ENCODE results near the gene ARFGEF2. TPM values are rescaled to one million over a fixed set of nuclear protein-coding genes. Genes with fewer than 3 reads are reported as not detected.

The ARFGEF2 gene
- total RNA-seq, 1 donor from 2014 or later: 16.6 TPM

DNA sequence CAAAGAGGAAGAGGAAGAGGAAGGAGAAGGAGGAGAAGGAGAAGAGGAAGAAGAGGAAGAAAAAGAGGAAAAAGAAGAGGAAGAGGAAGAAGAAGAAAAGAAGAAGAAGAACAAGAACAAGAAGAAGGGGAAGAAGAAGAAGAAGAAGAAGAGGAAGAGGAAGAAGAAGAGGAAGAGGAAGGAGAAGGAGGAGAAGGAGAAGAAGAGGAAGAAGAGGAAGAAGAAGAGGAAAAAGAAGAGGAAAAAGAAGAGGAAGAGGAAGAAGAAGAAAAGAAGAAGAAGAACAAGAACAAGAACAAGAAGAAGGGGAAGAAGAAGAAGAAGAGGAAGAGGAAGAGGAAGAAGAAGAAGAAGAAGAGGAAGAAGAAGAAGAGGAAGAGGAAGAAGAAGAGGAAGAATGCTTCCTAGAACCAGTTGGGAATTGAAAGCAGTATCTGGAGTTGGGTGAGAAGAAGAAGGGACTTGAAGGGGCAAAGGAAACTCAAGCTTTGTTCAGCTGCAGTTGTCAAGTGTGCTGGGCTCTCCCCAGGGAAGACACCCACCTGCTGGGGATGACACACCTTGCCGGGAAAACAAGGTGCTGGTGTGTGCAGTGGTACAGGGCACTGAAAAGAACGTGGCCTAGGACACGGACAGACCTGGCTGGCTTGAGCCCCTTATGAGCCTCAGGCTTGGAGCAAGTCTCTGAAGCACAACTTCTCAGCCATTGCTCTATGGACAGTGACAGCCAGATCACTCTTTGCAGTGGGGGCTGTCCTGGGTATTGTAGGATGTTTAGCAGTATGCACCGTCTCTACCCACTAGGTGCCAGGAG lies 30.1 kb upstream of the ARFGEF2 start:
- H3K9me3 Mint-ChIP-seq: no peaks in the 10 kb centered on the region
- H3K27ac Mint-ChIP-seq: no peak overlapping the region
- no peaks in the 10 kb centered on the region for H3K36me3 Mint-ChIP-seq

GRCh38 chr20:48892049-48892470 lies 29.5 kb upstream of the ARFGEF2 start:
- peaks cover 12% of the 10 kb centered on the region for H3K27me3 ChIP-seq
- no peak overlapping the region for H3K4me2 ChIP-seq
- H3F3A ChIP-seq (ENCODE audit: low read depth): no peaks in the 10 kb centered on the region
- H3K36me3 Mint-ChIP-seq: no peaks in the 10 kb centered on the region
- no peaks in the 10 kb centered on the region for H3K79me2 ChIP-seq (ENCODE audit: low read depth)
- H3K27ac ChIP-seq: no peak overlapping the region
- no peaks in the 10 kb centered on the region for H3K9me3 ChIP-seq (ENCODE audit: low read depth)
- H3K27me3 Mint-ChIP-seq (ENCODE audit: insufficient read depth, low read depth): peaks cover 10% of the 10 kb centered on the region
- H3K9me3 Mint-ChIP-seq: no peaks in the 10 kb centered on the region
- no peaks in the 10 kb centered on the region for H3K4me1 Mint-ChIP-seq
- TF ChIP-seq EZH2phosphoT487 (IDR thresholded peaks at IDR 0.05) (no peak), EZH2 (IDR thresholded peaks at IDR 0.05) (no peak)
- TF ChIP-seq, protein P1, sequence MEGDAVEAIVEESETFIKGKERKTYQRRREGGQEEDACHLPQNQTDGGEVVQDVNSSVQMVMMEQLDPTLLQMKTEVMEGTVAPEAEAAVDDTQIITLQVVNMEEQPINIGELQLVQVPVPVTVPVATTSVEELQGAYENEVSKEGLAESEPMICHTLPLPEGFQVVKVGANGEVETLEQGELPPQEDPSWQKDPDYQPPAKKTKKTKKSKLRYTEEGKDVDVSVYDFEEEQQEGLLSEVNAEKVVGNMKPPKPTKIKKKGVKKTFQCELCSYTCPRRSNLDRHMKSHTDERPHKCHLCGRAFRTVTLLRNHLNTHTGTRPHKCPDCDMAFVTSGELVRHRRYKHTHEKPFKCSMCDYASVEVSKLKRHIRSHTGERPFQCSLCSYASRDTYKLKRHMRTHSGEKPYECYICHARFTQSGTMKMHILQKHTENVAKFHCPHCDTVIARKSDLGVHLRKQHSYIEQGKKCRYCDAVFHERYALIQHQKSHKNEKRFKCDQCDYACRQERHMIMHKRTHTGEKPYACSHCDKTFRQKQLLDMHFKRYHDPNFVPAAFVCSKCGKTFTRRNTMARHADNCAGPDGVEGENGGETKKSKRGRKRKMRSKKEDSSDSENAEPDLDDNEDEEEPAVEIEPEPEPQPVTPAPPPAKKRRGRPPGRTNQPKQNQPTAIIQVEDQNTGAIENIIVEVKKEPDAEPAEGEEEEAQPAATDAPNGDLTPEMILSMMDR (IDR thresholded peaks at IDR 0.05): no peak
- no peaks in the 10 kb centered on the region for H3K4me1 ChIP-seq
- no peak overlapping the region for H3K4me3 ChIP-seq
- no peak overlapping the region for H3K4me3 Mint-ChIP-seq
- DNase-seq (ENCODE audit: low spot score): no peak
- H3K9ac ChIP-seq: no peak overlapping the region
- no peak overlapping the region for H2AFZ ChIP-seq (replicated peaks)
- no peak overlapping the region for H3K27ac Mint-ChIP-seq
- H3K36me3 ChIP-seq: no peaks in the 10 kb centered on the region
- H4K20me1 ChIP-seq (ENCODE audit: low read depth): no peaks in the 10 kb centered on the region

More for the DNA sequence above, 30.1 kb upstream of the ARFGEF2 start:
- no peak for DNase-seq (ENCODE audit: low spot score)
- no peaks in the 10 kb centered on the region for H3K4me1 ChIP-seq
- no peak overlapping the region for H3K27ac ChIP-seq
- peaks cover 12% of the 10 kb centered on the region for H3K27me3 ChIP-seq
- no peaks in the 10 kb centered on the region for H4K20me1 ChIP-seq (ENCODE audit: low read depth)
- no peaks in the 10 kb centered on the region for H3K9me3 ChIP-seq (ENCODE audit: low read depth)
- no peak overlapping the region for H3K4me3 ChIP-seq
- no peak overlapping the region for H3K4me3 Mint-ChIP-seq
- H3K4me1 Mint-ChIP-seq: no peaks in the 10 kb centered on the region
- H2AFZ ChIP-seq (replicated peaks): no peak overlapping the region
- H3K9ac ChIP-seq: no peak overlapping the region
- peaks cover 10% of the 10 kb centered on the region for H3K27me3 Mint-ChIP-seq (ENCODE audit: insufficient read depth, low read depth)
- H3K36me3 ChIP-seq: no peaks in the 10 kb centered on the region
- TF ChIP-seq EZH2 (IDR thresholded peaks at IDR 0.05) (no peak), EZH2phosphoT487 (IDR thresholded peaks at IDR 0.05) (no peak)
- TF ChIP-seq, protein P1 (IDR thresholded peaks at IDR 0.05): no peak
- H3K79me2 ChIP-seq (ENCODE audit: low read depth): no peaks in the 10 kb centered on the region
- no peaks in the 10 kb centered on the region for H3F3A ChIP-seq (ENCODE audit: low read depth)
- no peak overlapping the region for H3K4me2 ChIP-seq

DNA sequence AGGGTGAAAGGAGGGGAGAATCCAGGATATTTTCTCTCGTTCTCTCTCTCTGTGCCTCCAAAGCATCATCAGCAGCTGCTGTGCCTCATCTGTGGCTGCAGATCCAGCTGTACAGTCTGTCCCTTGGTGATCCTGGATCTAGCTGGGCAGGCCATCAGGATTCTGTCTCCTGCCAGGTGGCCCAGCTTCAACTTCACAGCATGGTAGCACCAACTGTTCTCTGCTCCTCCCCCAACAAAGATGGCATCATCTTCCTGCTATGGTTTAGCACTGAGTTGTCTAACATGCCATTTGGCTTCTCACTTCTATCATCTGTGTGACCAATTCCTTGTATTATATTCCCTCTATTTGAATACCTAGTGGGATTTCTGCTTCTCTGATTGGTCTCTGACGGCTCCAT lies 28.6 kb upstream of the ARFGEF2 start:
- DNase-seq (ENCODE audit: low spot score): no peak
- H3K27me3 ChIP-seq: peaks cover 12% of the 10 kb centered on the region
- H3K79me2 ChIP-seq (ENCODE audit: low read depth): no peaks in the 10 kb centered on the region
- no peak overlapping the region for H2AFZ ChIP-seq (replicated peaks)
- H3K36me3 ChIP-seq: no peaks in the 10 kb centered on the region
- H3K4me1 ChIP-seq: no peaks in the 10 kb centered on the region
- H3K9me3 ChIP-seq (ENCODE audit: low read depth): no peaks in the 10 kb centered on the region
- no peak overlapping the region for H3K4me3 ChIP-seq
- Mint-ChIP-seq H3K36me3 (no peaks in the 10 kb centered on the region), H3K9me3 (no peaks in the 10 kb centered on the region), H3K27me3 (ENCODE audit: insufficient read depth, low read depth) (peaks cover 10% of the 10 kb centered on the region), H3K27ac (peak overlapping the region; percentile 80), H3K4me3 (no peak overlapping the region), H3K4me1 (peaks cover 6% of the 10 kb centered on the region)
- no peak for TF ChIP-seq EZH2phosphoT487 (IDR thresholded peaks at IDR 0.05)
- TF ChIP-seq, protein P1 (IDR thresholded peaks at IDR 0.05): no peak
- TF ChIP-seq EZH2 (IDR thresholded peaks at IDR 0.05): no peak
- no peak overlapping the region for H3K4me2 ChIP-seq
- H4K20me1 ChIP-seq (ENCODE audit: low read depth): no peaks in the 10 kb centered on the region
- no peaks in the 10 kb centered on the region for H3F3A ChIP-seq (ENCODE audit: low read depth)
- H3K9ac ChIP-seq: no peak overlapping the region
- no peak overlapping the region for H3K27ac ChIP-seq

All from neural progenitor cell (in vitro differentiated cells).